DOHH2 (cell line): ENCODE measurements around the gene KMT2B.

Experiments
- H3F3A ChIP-seq: fragments of 200-600 bp; sonication (generic), shearing (Covaris generic); 2 replicates; pipeline ENCODE4 v1.6.0; 2016; ENCODE audit warnings: antibody characterized with exemption, mild to moderate bottlenecking; ENCODE audit not compliant: control insufficient read depth, insufficient read depth
- H3K27ac ChIP-seq: fragments of 200-600 bp; sonication (generic); 2 replicates; pipeline ENCODE4 v1.5.1; 2014; ENCODE audit warnings: low read depth, mild to moderate bottlenecking, low read length, moderate library complexity
- H3K27me3 ChIP-seq: fragments of 200-600 bp; sonication (generic); 2 replicates; pipeline ENCODE4 v1.6.1; 2014; ENCODE audit warnings: mild to moderate bottlenecking, low read length, mixed read lengths; ENCODE audit not compliant: control insufficient read depth
- H3K36me3 ChIP-seq: fragments of 200-600 bp; sonication (generic); 2 replicates; pipeline ENCODE4 v1.6.1; 2014; ENCODE audit warnings: mild to moderate bottlenecking, low read length, moderate library complexity, mixed read lengths; ENCODE audit not compliant: control insufficient read depth
- H3K4me1 ChIP-seq: fragments of 200-600 bp; sonication (generic); 2 replicates; pipeline ENCODE4 v1.6.1; 2014; ENCODE audit warnings: mild to moderate bottlenecking, low read length, mixed read lengths; ENCODE audit not compliant: control insufficient read depth
- H3K4me2 ChIP-seq: fragments of 200-600 bp; sonication (generic); 2 replicates; pipeline ENCODE4 v1.6.0; 2014; ENCODE audit warnings: mild to moderate bottlenecking, low read length, moderate library complexity
- H3K4me3 ChIP-seq: fragments of 200-600 bp; sonication (generic); 2 replicates; pipeline ENCODE4 v1.5.1; 2014; ENCODE audit warnings: mild to moderate bottlenecking, low read length, mixed read lengths
- H3K79me2 ChIP-seq: fragments of 200-600 bp; sonication (generic); 2 replicates; pipeline ENCODE4 v1.6.1; 2014; ENCODE audit warnings: mild to moderate bottlenecking, low read length, mixed read lengths; ENCODE audit not compliant: control insufficient read depth
- H3K9me2 ChIP-seq: fragments of 200-600 bp; sonication (generic); replicated peaks from 2 replicates; pipeline ENCODE4 v1.6.1; 2014; ENCODE audit warnings: mild to moderate bottlenecking, low read length, mixed read lengths; ENCODE audit not compliant: control insufficient read depth
- H3K9me3 ChIP-seq: fragments of 200-600 bp; sonication (generic); 2 replicates; pipeline ENCODE4 v1.6.1; 2014; ENCODE audit warnings: antibody characterized with exemption, low read length, mixed read lengths; ENCODE audit not compliant: control insufficient read depth, insufficient read depth
- H4K20me1 ChIP-seq: fragments of 200-600 bp; sonication (generic); 2 replicates; pipeline ENCODE4 v1.6.0; 2014; ENCODE audit warnings: low read depth, mild to moderate bottlenecking, antibody characterized with exemption, low read length, moderate library complexity; ENCODE audit not compliant: control insufficient read depth, insufficient read depth
- EZH2phosphoT487 ChIP-seq: fragments of 200-600 bp; sonication (generic); IDR thresholded peaks from 2 replicates; pipeline ENCODE4 v1.6.1; 2017; ENCODE audit warnings: borderline replicate concordance, mild to moderate bottlenecking, antibody characterized with exemption, low read length, moderate library complexity, mixed read lengths
- TF ChIP-seq, protein P1 (sequence below): fragments of 200-600 bp; sonication (generic); IDR thresholded peaks from one replicate; pipeline ENCODE4 v1.5.1; 2014; ENCODE audit warnings: antibody characterized with exemption, mild to moderate bottlenecking, low read depth, low read length; ENCODE audit not compliant: poor library complexity, severe bottlenecking

KMT2B gene

DNA sequence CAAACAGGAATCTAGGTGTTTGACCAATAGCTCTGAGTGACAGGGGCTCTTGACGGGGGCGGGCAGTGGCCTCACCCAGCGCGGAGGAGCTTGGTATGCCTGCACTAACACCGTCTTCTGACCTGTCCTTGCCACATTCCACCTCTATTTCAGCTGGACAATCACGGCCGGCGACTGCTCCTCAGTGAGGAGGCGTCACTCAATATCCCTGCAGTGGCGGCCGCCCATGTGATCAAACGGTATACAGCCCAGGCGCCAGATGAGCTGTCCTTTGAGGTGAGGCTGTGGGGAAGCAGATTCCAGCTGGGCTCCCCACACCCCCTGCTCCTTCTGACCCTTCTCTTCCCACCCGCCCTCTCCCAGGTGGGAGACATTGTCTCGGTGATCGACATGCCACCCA, 62.3 kb downstream of the KMT2B start:
- Histone ChIP-seq H4K20me1 (no peaks in the 10 kb centered on the region), H3K9me2 (no peaks in the 10 kb centered on the region), H3K27me3 (no peaks in the 10 kb centered on the region), H3K27ac (no peak overlapping the region), H3K4me2 (no peak overlapping the region), H3K4me1 (peaks cover 9% of the 10 kb centered on the region), H3F3A (no peaks in the 10 kb centered on the region), H3K9me3 (no peaks in the 10 kb centered on the region), H3K4me3 (no peak overlapping the region), H3K36me3 (no peaks in the 10 kb centered on the region), H3K79me2 (peaks cover 5% of the 10 kb centered on the region; the same call in 1 of the 2 replicates)
- no peak for TF ChIP-seq EZH2phosphoT487
- TF ChIP-seq, protein P1, sequence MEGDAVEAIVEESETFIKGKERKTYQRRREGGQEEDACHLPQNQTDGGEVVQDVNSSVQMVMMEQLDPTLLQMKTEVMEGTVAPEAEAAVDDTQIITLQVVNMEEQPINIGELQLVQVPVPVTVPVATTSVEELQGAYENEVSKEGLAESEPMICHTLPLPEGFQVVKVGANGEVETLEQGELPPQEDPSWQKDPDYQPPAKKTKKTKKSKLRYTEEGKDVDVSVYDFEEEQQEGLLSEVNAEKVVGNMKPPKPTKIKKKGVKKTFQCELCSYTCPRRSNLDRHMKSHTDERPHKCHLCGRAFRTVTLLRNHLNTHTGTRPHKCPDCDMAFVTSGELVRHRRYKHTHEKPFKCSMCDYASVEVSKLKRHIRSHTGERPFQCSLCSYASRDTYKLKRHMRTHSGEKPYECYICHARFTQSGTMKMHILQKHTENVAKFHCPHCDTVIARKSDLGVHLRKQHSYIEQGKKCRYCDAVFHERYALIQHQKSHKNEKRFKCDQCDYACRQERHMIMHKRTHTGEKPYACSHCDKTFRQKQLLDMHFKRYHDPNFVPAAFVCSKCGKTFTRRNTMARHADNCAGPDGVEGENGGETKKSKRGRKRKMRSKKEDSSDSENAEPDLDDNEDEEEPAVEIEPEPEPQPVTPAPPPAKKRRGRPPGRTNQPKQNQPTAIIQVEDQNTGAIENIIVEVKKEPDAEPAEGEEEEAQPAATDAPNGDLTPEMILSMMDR = no peak

DNA sequence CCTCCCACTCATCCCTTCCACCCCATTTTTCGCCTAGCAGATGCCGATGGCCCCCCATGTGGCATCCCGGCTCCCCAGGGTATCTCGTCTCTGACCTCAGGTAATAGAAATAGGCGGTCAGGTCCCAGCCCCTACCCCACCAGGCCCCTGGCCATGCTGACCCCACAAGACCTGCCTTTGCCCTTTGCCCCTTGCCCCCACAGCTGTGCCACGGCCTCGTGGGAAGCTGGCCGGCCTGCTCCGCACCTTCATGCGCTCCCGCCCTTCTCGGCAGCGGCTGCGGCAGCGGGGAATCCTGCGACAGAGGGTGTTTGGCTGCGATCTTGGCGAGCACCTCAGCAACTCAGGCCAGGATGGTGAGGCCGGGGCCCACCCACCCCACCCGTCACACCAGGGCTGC, 62.9 kb downstream of the KMT2B start:
- no peaks in the 10 kb centered on the region for H3K9me2 ChIP-seq
- H3K4me2 ChIP-seq = no peak overlapping the region
- H3F3A ChIP-seq = no peaks in the 10 kb centered on the region
- peaks cover 9% of the 10 kb centered on the region for H3K4me1 ChIP-seq
- no peaks in the 10 kb centered on the region for H3K9me3 ChIP-seq
- H3K4me3 ChIP-seq = no peak overlapping the region
- peaks cover 5% of the 10 kb centered on the region; the same call in 1 of the 2 replicates for H3K79me2 ChIP-seq
- H3K27ac ChIP-seq = no peak overlapping the region
- H4K20me1 ChIP-seq = no peaks in the 10 kb centered on the region
- H3K36me3 ChIP-seq = no peaks in the 10 kb centered on the region
- TF ChIP-seq EZH2phosphoT487 = no peak
- TF ChIP-seq, protein P1 = no peak
- H3K27me3 ChIP-seq = no peaks in the 10 kb centered on the region

DNA sequence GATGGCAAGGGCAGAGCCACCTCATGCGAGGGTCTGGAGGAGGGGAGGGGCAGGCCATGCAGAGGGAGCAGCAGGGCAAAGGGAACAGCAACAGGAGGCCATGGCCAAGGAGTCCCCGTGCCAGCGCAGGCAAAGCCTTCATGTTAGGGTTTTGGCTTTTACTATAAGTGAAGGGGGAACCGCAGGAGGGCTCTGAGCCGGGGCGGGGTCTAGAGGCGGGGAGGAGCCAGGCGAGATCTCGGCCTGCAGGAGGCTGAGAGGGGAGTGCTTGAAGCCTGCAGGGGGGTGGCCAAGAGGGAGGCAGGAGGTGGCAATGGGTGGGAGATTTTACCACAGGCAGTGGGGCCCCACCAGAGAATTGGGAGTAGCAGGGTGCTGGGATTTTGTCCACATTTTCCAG, 63.8 kb downstream of the KMT2B start:
- no peaks in the 10 kb centered on the region for H3K36me3 ChIP-seq
- H3K27ac ChIP-seq = no peak overlapping the region
- no peaks in the 10 kb centered on the region for H4K20me1 ChIP-seq
- TF ChIP-seq, protein P1 = no peak
- no peak for TF ChIP-seq EZH2phosphoT487
- no peak overlapping the region for H3K4me2 ChIP-seq
- H3K9me3 ChIP-seq = no peaks in the 10 kb centered on the region
- no peaks in the 10 kb centered on the region for H3K27me3 ChIP-seq
- H3K4me3 ChIP-seq = no peak overlapping the region
- no peaks in the 10 kb centered on the region for H3K79me2 ChIP-seq
- H3K4me1 ChIP-seq = peaks cover 1% of the 10 kb centered on the region
- H3F3A ChIP-seq = no peaks in the 10 kb centered on the region
- H3K9me2 ChIP-seq = no peaks in the 10 kb centered on the region

DNA sequence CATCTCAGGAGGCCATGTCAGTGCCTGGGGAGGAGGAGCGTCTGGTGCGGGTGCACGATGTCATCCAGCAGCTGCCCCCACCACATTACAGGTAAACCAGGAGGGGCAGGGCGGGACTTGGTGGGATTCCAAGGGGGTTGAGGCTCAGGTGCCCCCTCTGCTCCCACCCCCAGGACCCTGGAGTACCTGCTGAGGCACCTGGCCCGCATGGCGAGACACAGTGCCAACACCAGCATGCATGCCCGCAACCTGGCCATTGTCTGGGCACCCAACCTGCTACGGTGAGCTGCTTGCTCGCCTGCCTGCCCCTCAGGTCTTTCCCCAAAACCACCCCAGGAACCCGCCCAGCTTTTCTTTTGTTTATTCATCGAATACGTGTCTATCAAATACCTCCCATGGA, 64.8 kb downstream of the KMT2B start:
- H3K79me2 ChIP-seq = no peaks in the 10 kb centered on the region
- no peak overlapping the region for H3K4me2 ChIP-seq
- no peaks in the 10 kb centered on the region for H4K20me1 ChIP-seq
- H3K4me1 ChIP-seq = no peaks in the 10 kb centered on the region
- H3K9me3 ChIP-seq = no peaks in the 10 kb centered on the region
- TF ChIP-seq, protein P1 = no peak
- no peak for TF ChIP-seq EZH2phosphoT487
- no peak overlapping the region for H3K4me3 ChIP-seq
- no peaks in the 10 kb centered on the region for H3K36me3 ChIP-seq
- H3F3A ChIP-seq = no peaks in the 10 kb centered on the region
- H3K9me2 ChIP-seq = no peaks in the 10 kb centered on the region
- no peaks in the 10 kb centered on the region for H3K27me3 ChIP-seq
- no peak overlapping the region for H3K27ac ChIP-seq
